Activated CD8-positive, alpha-beta T cell treated with anti-CD3 and anti-CD28 coated beads for 36 hours (primary cell): ENCODE results near the gene SVIL. TPM values are rescaled to one million over a fixed set of nuclear protein-coding genes. Genes with fewer than 3 reads are reported as not detected.

Experiments
- ATAC-seq: fragments of 200-7000 bp; cut with Tn5 transposase; one replicate; pipeline ENCODE4 v1.10.0; 2021; ENCODE audit warnings: mild to moderate bottlenecking, moderate library complexity
- CTCF ChIA-PET: fragments of 350-600 bp; sonication (Branson Sonifier 250); formaldehyde crosslinking; loops from one replicate; lab custom pipeline; 2021; ENCODE audit warnings: antibody characterized with exemption; lab: Charles Lee
- POLR2A ChIA-PET: fragments of 350-600 bp; sonication (Branson Sonifier 250); formaldehyde crosslinking; loops from one replicate; lab custom pipeline; 2021; ENCODE audit warnings: antibody characterized with exemption; lab: Charles Lee
- DNase-seq: peaks from one replicate; pipeline ENCODE4 v3.0.0-alpha.2; 2020
- H3K27ac Mint-ChIP-seq: one replicate; pipeline ENCODE4 v1.8.0; 2021; ENCODE audit warnings: mild to moderate bottlenecking, mixed read lengths
- H3K27me3 Mint-ChIP-seq: one replicate; pipeline ENCODE4 v1.8.0; 2021; ENCODE audit warnings: mixed read lengths
- H3K36me3 Mint-ChIP-seq: one replicate; pipeline ENCODE4 v1.8.0; 2021; ENCODE audit warnings: low read depth, mixed read lengths
- H3K4me1 Mint-ChIP-seq: one replicate; pipeline ENCODE4 v1.8.0; 2021; ENCODE audit warnings: low read depth, mixed read lengths
- H3K4me3 Mint-ChIP-seq: one replicate; pipeline ENCODE4 v1.8.0; 2021; ENCODE audit warnings: mild to moderate bottlenecking, moderate library complexity, mixed read lengths
- H3K9me3 Mint-ChIP-seq: one replicate; pipeline ENCODE4 v1.8.0; 2021; ENCODE audit warnings: mixed read lengths
- CTCF ChIP-seq: fragments of 200-600 bp; IDR thresholded peaks from one replicate; pipeline ENCODE4 v1.8.0; 2022; ENCODE audit warnings: antibody characterized with exemption, mild to moderate bottlenecking
- intact Hi-C: fragments of 100-400 bp; cut with micrococcal nuclease; formaldehyde crosslinking; loops from one replicate; pipeline ENCODE4 v1.10.0; 2022
- total RNA-seq, 2 experiments: library from RNA; stranded (reverse); gene quantifications; one replicate each; pipeline ENCODE4 v1.2.3, GENCODE V29; 2021

The SVIL gene
- total RNA-seq, 2 experiments from 2014 or later: 7.9 to 8.9 TPM

DNA sequence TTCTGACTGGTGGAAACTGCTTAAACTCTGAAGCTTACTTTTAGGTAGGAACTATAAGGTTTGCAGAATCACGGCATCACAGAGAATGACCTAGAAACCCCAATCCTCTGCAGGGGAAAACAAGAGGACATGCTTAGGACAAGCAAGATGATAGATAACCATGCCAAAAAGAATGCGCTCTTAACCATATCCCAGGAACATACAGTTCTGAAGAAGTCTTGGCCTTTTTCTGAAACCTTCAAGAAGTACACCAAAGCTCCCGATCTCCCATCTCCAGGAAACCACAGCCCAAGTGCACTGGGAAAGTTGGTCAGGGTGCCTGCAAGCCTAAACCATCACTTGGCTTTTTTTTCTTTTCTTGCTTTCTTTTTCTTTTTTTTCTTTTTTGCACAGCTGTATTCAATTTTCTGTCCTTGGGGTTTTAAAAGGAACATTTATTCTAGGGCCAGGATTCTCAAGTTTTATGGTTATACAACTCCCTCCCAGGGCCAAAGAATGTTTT is 12.2 kb upstream of the SVIL start:
- no peak overlapping the region for H3K4me3 Mint-ChIP-seq
- no peak for DNase-seq
- H3K9me3 Mint-ChIP-seq: no peaks in the 10 kb centered on the region
- intact Hi-C loops: no loop called here
- H3K4me1 Mint-ChIP-seq: peaks cover 37% of the 10 kb centered on the region
- no peak for TF ChIP-seq CTCF
- peaks cover 4% of the 10 kb centered on the region for H3K36me3 Mint-ChIP-seq
- H3K27ac Mint-ChIP-seq: peak overlapping the region; percentile 57
- ChIA-PET POLR2A (interaction anchor here (0.8 to 1.0 kb wide), 2 partner anchors 9 to 73 kb away, joined by 3 to 5 read pairs; no protein-coding TSS in a partner anchor), CTCF (interaction anchor here (1.0 to 2.8 kb wide), 2 partner anchors 11 to 150 kb away, joined by 3 to 16 read pairs; no protein-coding TSS in a partner anchor)
- H3K27me3 Mint-ChIP-seq: peaks cover 2% of the 10 kb centered on the region
- ATAC-seq: no peak

GRCh38 chr10:29646238-29646902 is 11.6 kb upstream of the SVIL start:
- DNase-seq: peak; percentile 44
- Mint-ChIP-seq H3K4me3 (peak overlapping the region; percentile 36), H3K36me3 (peaks cover 1% of the 10 kb centered on the region), H3K9me3 (no peaks in the 10 kb centered on the region), H3K27ac (peak overlapping the region; percentile 57), H3K4me1 (peaks cover 37% of the 10 kb centered on the region), H3K27me3 (peaks cover 2% of the 10 kb centered on the region)
- ChIA-PET CTCF (interaction anchor here (1.0 to 2.8 kb wide), 2 partner anchors 12 to 150 kb away, joined by 3 to 16 read pairs; no protein-coding TSS in a partner anchor), POLR2A (interaction anchor here (0.8 to 1.1 kb wide), 3 partner anchors 10 to 74 kb away, joined by 3 to 5 read pairs (median 4); no protein-coding TSS in a partner anchor)
- ATAC-seq: peak; percentile 78
- intact Hi-C loops: no loop called here
- TF ChIP-seq CTCF: no peak

DNA sequence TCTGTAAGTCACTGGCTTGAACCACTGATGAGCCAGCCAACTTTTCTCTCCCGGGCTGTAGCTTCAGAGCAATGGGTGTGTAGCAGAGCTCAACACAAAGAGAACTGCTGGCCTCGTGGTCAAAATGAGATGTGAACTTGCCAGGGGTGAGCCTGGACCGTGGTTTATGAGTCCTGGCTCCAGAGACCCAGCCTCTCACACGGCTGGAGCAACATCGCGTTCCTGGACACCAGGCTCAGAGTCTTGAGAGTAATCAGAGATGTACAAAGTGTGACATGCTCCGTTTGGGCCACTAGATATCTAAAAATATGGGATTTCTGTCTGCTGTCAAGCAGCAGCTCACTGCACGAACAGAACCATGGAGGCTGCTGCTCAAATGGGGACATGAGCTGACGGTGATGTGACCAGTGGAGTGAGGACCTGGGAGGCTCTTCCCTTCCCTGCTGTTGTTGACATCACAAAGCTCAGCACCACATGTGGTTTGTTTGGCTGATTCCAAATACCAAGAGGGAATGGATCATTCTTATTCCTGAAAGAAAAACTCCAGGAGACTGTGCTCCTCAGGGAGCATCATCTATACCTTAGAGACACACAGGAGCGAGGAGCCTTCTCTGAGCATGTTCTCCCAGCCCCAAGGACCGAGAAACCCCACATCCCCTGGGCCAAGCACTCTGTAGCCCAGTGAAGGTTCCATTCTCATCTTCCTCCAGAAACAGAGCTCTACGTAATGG is 9.2 kb upstream of the SVIL start:
- ATAC-seq: no peak
- ChIA-PET POLR2A (no interaction called here), CTCF (interaction anchor here (1.1 kb wide), 1 partner anchor 92 kb away, joined by 4 read pairs; no protein-coding TSS in a partner anchor)
- Mint-ChIP-seq H3K27me3 (peaks cover 2% of the 10 kb centered on the region), H3K27ac (no peak overlapping the region), H3K4me3 (no peak overlapping the region), H3K9me3 (no peaks in the 10 kb centered on the region), H3K4me1 (peaks cover 38% of the 10 kb centered on the region), H3K36me3 (no peaks in the 10 kb centered on the region)
- no peak for DNase-seq
- no peak for TF ChIP-seq CTCF
- intact Hi-C loops: no loop called here

DNA sequence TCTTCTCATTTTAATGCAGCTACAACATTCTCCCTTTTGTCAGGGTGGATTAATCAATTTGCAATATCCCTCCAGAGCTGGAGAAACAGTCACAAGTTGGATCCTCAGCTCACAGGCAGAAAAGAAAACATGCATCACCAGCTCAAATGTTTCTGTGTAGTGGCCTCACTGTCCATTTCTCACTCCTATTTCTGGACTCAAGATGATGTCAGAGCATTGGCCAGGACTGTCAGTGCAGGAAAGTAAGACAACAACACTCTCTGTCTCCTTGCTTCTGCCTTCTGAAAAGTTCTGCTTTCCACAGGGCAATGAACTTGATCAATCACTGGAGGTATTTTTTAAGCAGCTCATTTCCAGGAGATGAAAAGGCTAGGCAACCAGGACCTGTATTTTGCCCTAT is 8.2 kb upstream of the SVIL start:
- DNase-seq (no peak), ATAC-seq (no peak)
- Mint-ChIP-seq H3K4me1 (peaks cover 29% of the 10 kb centered on the region), H3K9me3 (no peaks in the 10 kb centered on the region), H3K27me3 (peaks cover 2% of the 10 kb centered on the region), H3K36me3 (no peaks in the 10 kb centered on the region), H3K4me3 (no peak overlapping the region), H3K27ac (no peak overlapping the region)
- ChIA-PET POLR2A (no interaction called here), CTCF (interaction anchor here (1.1 kb wide), 1 partner anchor 93 kb away, joined by 4 read pairs; no protein-coding TSS in a partner anchor)
- no peak for TF ChIP-seq CTCF
- intact Hi-C loops: no loop called here
